BJ (cell line): ENCODE results near the gene RNASEH1. TPM values are rescaled to one million over a fixed set of nuclear protein-coding genes. Genes with fewer than 3 reads are reported as not detected.
"Not testable (repeated sequence)": the region's sequence is repeated elsewhere in the genome, so short reads cannot be mapped to it uniquely, and the experiment has no call there.

ENCODE experiments used
- CTCF ChIA-PET: fragments of 350-600 bp; formaldehyde crosslinking; extraction: SDS; loops from one replicate; lab custom pipeline; 2021; ENCODE audit warnings: antibody characterized with exemption, inconsistent platforms; lab: Yijun Ruan, JAX
- POLR2A ChIA-PET: fragments of 300-600 bp; sonication (Branson Sonifier 250); formaldehyde crosslinking; extraction: SDS; loops from one replicate; lab custom pipeline; 2021; ENCODE audit warnings: antibody characterized with exemption; lab: Charles Lee
- DNase-seq: peaks from one replicate; pipeline ENCODE4 v3.0.0-alpha.2; 2011; ENCODE audit warnings: low read depth
- H3K27me3 ChIP-seq: 2 replicates; pipeline ENCODE4 v1.6.0; 2011; ENCODE audit warnings: low read length; ENCODE audit not compliant: control insufficient read depth, insufficient read depth
- H3K36me3 ChIP-seq: 2 replicates; pipeline ENCODE4 v1.5.1; 2011; ENCODE audit warnings: low read length; ENCODE audit not compliant: control insufficient read depth, insufficient read depth
- H3K4me3 ChIP-seq: 2 replicates; pipeline ENCODE4 v1.5.1; 2011; ENCODE audit warnings: low read depth, mild to moderate bottlenecking, control low read depth, low read length
- polyA plus RNA-seq: library from polyadenylated mRNA; depleted of rRNA; stranded (reverse); fragments of >200 nt; gene quantifications from 2 replicates; pipeline ENCODE4 v1.2.3, GENCODE V29; 2011; rRNA removed
- TF ChIP-seq, protein P1 (sequence below): IDR thresholded peaks from 2 replicates; pipeline ENCODE4 v1.5.1; 2011; ENCODE audit warnings: low read depth, mild to moderate bottlenecking, control low read depth, inconsistent platforms, low read length, moderate library complexity; ENCODE audit not compliant: insufficient read depth

Gene RNASEH1
- polyA plus RNA-seq, 1 experiment: 19.3 TPM

DNA sequence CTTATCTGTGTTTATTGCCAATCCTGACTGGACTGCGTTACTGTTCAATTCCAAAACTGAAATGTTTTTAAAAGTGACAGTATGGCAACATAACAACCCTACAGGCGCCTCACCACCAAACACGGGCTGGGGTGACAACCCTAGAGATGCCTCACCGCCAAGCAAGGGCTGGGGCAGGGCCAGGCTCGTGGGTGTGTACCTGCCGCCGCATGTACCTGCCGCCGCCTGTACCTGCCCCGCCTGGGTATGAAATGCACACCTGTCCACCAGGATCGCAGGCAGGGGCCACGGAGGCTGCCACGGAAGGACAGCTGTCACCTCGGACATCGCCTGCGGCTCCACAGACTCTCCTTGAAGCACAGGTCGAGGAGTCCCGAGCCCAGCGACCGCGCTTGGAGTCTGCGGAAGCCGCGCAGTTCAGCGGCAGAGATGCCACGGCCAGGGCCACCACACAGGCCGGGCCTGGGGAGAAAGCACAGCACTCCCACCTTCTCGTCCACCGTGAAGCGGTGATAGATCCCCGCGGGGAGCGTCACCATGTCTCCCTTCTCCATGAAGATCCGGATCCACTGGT, 57.7 kb downstream of the RNASEH1 start:
- TF ChIP-seq, protein P1, sequence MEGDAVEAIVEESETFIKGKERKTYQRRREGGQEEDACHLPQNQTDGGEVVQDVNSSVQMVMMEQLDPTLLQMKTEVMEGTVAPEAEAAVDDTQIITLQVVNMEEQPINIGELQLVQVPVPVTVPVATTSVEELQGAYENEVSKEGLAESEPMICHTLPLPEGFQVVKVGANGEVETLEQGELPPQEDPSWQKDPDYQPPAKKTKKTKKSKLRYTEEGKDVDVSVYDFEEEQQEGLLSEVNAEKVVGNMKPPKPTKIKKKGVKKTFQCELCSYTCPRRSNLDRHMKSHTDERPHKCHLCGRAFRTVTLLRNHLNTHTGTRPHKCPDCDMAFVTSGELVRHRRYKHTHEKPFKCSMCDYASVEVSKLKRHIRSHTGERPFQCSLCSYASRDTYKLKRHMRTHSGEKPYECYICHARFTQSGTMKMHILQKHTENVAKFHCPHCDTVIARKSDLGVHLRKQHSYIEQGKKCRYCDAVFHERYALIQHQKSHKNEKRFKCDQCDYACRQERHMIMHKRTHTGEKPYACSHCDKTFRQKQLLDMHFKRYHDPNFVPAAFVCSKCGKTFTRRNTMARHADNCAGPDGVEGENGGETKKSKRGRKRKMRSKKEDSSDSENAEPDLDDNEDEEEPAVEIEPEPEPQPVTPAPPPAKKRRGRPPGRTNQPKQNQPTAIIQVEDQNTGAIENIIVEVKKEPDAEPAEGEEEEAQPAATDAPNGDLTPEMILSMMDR: no peak

DNA sequence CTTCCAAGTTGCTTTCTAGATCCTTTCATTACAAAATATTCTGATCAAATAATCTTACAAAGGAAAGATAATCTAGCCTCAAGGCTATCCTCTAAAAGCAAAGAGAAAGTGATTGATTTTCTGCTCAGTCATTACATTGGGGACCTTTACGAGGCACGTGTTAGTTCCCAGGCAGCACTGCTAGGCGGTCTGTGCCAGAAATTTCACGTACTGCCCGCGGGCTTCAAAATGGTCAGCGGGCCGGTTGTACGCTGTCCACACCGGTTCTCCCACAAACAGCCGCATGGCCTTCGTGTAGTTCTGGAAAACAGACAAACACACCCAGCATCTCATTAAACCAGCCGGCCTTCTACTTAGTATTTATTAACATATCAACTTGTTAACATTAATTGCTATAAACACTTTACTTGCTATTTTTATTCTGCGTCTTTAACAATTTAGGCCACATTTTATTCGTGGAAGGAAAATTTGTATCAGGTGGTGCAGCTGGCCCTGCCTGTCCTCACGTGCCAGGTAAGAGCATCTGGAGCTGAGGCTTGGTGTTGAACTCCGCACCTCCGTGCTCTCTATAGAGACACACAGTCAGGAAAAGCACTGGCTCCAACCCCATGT, 59.2 kb downstream of the RNASEH1 start:
- Histone ChIP-seq H3K36me3 (peaks cover 14% of the 10 kb centered on the region), H3K27me3 (no peaks in the 10 kb centered on the region), H3K4me3 (no peak overlapping the region)
- DNase-seq: no peak
- TF ChIP-seq, protein P1: no peak
- ChIA-PET CTCF (no interaction called here), POLR2A (no interaction called here)

More for the DNA sequence above, 57.7 kb downstream of the RNASEH1 start:
- Histone ChIP-seq H3K36me3 (peaks cover 14% of the 10 kb centered on the region), H3K27me3 (no peaks in the 10 kb centered on the region), H3K4me3 (no peak overlapping the region)
- ChIA-PET POLR2A (no interaction called here), CTCF (no interaction called here)
- no peak for DNase-seq

DNA sequence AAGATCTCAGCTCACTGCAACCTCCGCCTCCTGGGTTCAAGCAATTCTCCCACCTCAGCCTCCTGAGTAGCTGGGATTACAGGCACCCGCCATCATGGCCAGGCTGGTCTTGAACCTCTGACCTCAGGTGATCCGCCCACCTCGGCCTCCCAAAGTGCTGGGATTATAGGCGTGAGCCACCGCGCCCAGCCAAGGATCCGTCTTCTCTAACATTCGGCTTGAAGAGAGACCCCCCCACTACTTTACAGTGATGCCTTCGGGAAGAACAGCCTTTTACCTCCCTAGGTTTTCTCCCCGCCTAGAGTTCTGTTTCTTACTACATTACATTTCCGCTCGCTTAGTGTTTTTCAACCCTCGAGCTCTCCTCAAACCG, 61.4 kb downstream of the RNASEH1 start:
- H3K27me3 ChIP-seq, DNase-seq, POLR2A ChIA-PET, H3K4me3 ChIP-seq: not testable (repeated sequence)
- CTCF ChIA-PET: interaction anchor here (1.5 kb wide), 1 partner anchor 35 kb away, joined by 4 read pairs; no protein-coding TSS in a partner anchor
- H3K36me3 ChIP-seq: peaks cover 12% of the 10 kb centered on the region

Other genes with a start within 250 kb of the RNASEH1 start
- 35.4 and 49.2 TPM in 2 replicates for gene EIPR1, start 180.5 kb downstream of the RNASEH1 start, polyA plus RNA-seq
- 30.5 and 57.8 TPM in 2 replicates for gene TRAPPC12, start 178.6 kb downstream of the RNASEH1 start, polyA plus RNA-seq
- 53.3 and 57.6 TPM in 2 replicates for gene ADI1, start 38.8 kb downstream of the RNASEH1 start, polyA plus RNA-seq
- 1,722 and 1,770 TPM in 2 replicates for gene RPS7, start 16.9 kb upstream of the RNASEH1 start, polyA plus RNA-seq
- 0.07 and 0.15 TPM in 2 replicates for gene COLEC11, start 36.8 kb upstream of the RNASEH1 start, polyA plus RNA-seq
- not detected in 2 replicates for gene ALLC, start 99.9 kb upstream of the RNASEH1 start, polyA plus RNA-seq
- gene DCDC2C, start 145.2 kb upstream of the RNASEH1 start, polyA plus RNA-seq: not detected in 2 replicates